ENCODE measurements around the gene IRAK1BP1.
"Not testable (repeated sequence)": the region's sequence is repeated elsewhere in the genome, so short reads cannot be mapped to it uniquely, and the experiment has no call there.

The IRAK1BP1 gene

DNA sequence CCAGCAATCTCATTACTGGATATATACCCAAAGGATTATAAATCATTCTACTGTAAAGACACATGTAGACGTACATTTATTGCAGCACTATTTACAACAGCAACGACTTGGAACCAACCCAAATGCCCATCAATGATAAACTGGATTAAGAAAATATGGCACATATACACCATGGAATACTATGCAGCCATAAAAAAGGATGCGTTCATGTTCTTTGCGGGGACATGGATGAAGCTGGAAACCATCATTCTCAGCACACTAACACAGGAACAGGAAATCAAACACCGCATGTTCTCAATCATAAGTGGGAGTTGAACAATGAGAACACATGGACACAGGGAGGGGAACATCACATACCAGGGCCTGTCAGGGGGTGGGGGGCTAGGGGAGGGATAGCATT, 22.6 kb downstream of the IRAK1BP1 start:
- DNase-seq (ENCODE audit: low read depth) = not testable (repeated sequence)

DNA sequence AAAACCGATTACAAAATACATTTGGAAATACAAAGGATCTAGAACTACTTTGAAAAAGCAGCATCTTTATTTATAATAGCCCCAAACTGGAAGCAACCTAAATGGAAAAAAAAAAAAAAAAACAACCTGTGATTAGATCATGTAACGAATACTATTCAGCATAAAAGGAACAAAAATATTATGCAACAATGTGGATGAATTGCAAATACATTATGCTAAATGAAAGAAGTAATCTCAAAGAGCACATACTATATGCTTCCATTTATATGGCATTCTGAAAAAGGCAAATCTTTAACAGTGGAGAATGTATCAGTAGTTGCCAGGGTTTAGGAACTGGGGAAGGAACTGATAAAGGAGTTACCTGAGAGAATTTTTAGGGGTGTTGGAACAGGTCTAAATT, 28.9 kb downstream of the IRAK1BP1 start:
- no peak for DNase-seq (ENCODE audit: low read depth)

DNA sequence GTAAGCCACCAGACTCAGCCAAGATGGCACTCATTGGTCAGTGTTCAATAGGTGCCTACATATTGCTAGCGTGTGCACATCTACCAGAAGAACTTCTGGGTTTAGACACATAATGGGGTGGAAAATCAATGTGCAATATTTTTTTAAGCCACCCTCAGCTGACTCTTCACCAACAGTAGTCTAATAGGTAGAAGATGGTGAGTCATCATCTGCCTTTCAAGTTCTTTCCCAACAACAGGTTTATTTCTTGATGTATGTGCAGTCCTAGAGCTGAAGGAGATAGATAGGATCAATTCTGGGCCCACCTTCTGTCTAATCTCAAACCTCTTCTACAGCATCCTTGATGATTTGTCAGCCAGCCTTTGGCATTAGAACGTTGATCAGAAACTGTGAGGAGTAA, 41.3 kb downstream of the IRAK1BP1 start:
- DNase-seq (ENCODE audit: low read depth) = no peak

DNA sequence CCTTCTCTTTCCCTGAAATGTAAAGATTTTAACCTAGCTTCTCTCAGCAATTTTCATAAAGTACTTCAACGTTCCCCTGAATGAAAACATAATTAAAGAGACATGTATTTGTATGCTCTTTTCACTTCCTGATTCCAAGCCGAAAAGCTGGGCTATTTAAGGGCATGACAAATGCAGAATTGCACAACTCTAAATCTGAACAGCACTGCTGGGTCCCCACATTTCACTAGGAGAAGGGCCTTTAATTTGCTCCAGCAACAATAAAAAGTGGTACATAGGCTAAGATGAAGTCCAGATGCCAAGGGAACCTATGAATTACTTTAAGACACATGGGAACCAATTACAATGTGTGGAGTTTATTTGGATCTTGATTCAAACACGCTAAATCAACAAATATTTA, 42.0 kb downstream of the IRAK1BP1 start:
- DNase-seq (ENCODE audit: low read depth) = no peak

DNA sequence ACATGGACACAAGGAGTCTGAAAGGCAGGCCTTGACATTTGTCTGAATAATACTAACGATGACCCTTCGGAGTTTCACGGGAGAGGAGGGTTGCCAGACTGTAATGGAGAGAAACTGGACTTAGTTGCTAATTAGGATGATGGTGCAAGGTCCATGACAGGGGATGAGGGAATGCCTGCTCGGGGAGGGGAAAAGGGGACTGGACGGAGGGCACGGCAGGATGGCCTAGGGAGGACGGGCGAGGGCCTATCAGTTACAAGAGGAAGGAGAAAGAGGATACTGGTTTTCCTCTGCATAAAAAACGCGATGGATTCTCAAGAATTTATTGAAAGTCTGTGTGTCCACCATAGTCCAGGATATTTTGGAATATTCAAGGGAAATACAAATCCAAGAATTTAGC, 42.7 kb downstream of the IRAK1BP1 start:
- DNase-seq (ENCODE audit: low read depth) = no peak

DNA sequence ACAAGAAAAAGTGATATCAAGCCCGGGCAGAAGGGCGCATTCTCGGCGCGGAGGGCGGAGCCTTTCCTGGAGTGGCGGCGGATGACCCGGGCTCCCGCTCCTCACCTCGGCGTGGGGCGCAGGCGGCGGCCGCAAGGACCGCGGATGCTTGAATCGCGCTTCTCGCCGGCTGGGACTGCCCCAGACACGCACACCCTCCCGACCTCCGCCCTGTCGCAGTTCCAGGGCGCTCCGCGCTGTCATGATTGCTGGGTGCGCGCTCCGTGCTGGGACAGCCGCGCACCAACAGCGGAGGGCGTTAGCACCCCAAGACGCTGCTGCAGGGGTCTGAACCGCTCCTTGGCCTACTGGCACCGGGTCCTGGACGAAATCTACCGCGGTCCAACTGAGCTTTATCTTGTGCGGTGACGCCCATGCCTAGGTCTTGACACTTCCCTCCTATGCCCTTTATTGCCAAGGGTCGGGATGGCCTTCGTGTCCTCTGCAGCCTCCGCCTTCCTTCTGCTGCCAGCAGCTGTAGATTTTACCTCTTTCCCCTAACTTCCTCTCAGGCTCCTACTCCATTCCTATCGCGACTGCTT, 43.3 kb downstream of the IRAK1BP1 start:
- DNase-seq (ENCODE audit: low read depth) = no peak

DNA sequence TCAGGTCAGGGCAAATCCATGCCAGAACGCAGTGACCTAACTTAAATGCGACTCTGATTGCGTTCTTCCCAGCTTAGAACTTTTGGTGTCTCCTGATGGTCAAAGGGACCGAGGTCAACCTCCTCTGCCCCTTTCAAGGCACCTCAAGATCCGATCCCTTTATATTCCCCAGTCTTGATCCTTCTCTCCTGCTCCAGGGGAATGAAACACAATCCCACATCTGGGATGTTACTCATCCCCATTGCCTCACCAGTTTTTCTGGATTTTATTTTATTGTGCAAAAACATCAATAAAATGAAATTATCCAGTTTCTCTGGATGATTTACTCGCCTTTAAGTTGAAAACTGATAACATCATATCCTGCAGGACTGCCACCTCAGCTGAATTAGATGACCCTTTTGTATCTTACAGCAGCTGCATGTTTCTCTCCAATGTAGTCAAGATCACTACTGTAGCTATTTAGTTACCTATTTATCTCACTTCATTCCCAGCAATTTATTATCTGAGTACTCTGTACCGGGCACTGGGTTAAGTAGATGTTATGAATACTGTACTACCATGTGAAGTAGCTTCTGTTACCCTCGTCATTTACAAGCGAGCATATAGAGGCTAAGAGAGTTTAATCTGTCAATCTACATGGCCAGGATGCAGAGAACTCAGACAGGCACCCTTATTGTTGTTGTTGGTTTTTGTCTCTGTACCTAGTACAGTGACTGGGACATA, 44.0 kb downstream of the IRAK1BP1 start:
- no peak for DNase-seq (ENCODE audit: low read depth)

DNA sequence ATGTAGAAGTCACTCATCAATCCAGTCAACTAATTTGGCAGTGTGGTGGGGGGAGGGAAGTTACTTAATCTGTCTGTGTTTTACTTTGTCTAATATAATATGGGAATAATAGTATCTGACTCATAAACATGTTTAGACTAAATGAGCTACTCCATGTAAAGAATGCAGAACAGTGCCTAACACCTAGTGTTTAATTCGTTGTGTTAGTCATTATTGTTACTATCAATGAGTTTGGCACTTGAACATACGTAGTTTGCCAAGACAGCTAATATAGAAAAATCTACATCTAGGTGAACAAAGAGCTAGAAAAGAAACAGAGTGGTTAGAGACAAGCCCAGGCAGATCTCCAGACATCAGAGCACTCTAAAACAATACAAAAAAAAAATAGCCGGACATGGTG, 49.1 kb downstream of the IRAK1BP1 start:
- no peak for DNase-seq (ENCODE audit: low read depth)

DNA sequence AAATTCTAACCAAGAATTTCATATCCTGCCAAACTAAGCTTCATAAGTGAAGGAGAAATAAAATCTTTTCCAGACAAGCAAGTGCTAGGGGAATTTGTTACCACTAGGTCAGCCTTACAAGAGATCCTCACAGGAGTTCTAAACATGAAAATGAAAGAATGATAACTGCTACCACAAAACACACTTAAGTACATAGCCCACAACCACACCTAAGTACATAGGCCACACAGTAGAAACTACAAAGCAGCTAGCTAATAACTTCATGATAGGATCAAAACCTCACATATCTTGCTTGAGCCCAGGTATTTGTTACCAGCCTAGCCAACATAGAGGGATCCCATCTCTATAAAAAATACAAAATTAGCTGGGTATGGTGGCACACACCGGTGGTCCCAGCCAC, 50.4 kb downstream of the IRAK1BP1 start:
- no peak for DNase-seq (ENCODE audit: low read depth)

DNA sequence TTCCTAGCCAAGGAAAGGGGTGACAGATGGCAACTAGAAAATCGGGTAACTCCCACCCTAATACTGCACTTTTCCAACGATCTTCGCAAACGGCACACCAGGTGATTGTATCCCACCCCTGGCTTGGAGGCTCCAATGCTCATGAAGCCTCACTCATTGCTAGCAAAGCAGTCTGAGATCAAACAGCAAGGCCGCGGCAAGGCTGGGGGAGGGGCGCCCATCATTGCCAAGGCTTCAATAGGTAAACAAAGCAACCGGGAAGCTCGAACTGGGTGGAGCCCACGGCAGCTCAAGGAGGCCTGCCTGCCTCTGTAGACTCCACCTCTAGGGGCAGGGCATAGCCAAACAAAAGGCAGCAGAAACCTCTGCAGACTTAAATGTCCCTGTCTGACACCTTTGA, 53.8 kb downstream of the IRAK1BP1 start:
- DNase-seq (ENCODE audit: low read depth) = not testable (repeated sequence)

DNA sequence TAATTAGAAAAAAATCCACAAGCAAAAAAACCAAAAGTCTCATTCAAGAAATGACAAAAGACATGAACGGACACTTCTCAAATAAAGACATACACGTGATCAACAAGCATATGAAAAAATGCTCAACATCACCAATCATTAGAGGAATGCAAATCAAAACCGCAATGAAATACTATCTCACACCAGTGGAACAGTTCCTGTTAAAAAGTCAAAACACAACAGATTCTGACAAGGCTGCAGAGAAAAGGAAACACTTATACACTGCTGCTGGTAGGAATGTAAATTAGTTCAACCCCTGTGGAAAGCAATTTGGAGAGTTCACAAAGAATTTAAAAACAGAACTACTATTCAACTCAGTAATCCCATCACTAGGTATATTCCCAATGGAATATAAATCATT, 58.0 kb downstream of the IRAK1BP1 start:
- no peak for DNase-seq (ENCODE audit: low read depth)

DNA sequence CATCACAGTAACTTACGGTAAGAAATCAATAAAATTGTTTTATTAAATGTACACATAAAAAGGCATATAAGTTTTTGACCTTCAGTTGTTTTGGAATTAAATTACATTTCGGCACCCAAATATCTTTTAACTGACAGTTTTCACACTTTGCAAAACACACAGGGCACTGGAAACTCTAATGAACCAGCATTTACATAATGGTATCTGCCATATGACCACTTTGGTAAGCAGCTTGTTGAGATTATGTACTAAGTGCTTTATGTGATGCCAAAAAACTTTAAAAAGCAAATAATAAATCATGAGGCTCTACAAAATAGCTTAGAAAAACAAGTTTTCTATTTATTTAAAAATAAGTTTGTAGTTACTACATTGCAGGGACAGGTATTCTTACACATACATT, 68.2 kb downstream of the IRAK1BP1 start:
- DNase-seq (ENCODE audit: low read depth) = no peak

DNA sequence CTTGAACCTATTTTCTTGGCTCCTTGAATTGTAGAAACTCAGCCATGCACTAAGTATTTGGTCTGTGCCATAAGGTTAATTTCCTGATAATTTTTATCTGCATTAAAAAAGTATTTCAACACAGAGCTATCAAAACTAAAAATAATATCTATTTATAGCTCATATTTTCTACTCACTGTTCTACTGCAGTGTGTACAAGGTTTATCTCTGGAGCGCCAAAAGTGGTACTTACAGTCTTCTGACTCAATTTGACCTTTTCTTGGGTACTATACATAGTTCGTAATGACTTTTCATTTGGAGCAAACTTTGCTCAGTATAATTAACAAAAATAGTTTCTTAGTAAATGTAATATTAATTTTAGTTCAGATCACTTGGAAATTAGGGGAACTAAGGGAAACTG, 69.2 kb downstream of the IRAK1BP1 start:
- no peak for DNase-seq (ENCODE audit: low read depth)

DNA sequence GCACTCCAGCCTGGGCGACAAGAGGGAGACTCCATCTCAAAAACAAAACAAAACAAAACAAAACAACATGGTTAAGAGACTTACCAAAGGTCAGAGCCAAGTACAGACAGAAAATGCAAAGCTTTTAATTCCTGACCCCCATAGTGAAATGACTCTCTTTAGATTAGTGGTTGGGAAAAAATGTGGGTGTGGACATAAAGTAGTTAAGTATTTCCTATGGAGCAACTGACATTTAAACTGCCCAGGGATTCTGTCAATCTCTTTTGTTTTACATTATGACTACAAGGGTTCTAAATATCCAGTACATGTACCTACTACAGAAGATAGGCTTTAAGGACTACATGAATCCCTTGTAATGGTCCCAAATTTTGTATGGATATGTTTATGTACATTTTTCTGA, 75.1 kb downstream of the IRAK1BP1 start:
- DNase-seq (ENCODE audit: low read depth) = no peak

DNA sequence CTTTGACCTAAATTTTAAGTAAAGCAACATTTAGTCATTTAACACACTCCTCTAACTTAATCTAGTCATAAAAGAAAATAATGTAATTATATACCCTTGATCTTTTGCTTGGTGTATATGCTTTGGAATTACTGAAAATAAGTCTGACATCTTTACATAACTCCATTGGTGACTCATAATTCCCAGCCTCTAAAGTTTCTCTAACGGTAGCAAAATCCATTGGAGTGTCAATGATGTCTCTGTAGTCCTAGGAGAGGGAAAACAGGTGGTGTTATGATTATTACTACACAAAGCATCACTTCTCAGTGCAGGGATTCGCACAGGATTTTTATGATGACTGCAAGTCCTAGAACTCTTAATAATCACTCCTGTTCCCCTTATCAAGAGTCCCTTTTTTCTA, 80.2 kb downstream of the IRAK1BP1 start:
- DNase-seq (ENCODE audit: low read depth) = no peak

DNA sequence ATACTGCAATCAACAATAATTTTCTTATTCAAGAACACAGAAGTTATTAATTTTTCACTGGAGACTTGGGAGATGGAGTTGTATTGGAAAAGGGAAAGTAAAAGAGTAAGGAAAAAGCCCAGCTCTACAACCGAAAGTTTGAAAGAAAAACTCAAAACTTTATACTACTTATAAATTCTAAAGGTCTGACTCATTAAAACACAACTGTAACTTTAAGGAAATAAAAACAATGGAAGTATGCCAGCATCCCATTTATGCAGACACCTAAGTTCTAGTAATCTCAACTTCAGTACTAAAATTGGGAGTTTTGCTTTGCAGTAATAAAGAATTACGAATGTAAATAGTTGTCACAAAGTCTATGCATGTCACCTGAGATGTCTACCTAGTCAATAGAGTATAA, 80.6 kb downstream of the IRAK1BP1 start:
- DNase-seq (ENCODE audit: low read depth) = no peak

DNA sequence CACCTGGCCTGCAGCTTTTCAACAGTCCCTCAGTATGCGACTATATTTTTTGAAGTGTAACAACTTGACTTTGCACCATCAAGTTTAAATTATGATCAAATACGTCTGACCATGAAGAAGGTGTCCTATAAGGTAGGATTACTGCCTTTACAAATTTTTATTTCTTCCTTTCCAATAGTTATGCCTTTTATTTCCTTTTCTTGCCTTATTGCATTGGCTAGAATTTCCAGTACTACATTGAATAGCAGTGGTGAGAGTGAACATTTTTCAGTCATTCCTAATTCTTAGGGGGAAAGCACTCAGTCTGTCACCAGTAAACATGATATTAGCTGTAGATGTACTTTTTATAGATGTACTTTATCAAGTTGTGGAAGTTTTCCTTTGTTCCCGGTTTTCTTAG, 81.4 kb downstream of the IRAK1BP1 start:
- DNase-seq (ENCODE audit: low read depth) = no peak

DNA sequence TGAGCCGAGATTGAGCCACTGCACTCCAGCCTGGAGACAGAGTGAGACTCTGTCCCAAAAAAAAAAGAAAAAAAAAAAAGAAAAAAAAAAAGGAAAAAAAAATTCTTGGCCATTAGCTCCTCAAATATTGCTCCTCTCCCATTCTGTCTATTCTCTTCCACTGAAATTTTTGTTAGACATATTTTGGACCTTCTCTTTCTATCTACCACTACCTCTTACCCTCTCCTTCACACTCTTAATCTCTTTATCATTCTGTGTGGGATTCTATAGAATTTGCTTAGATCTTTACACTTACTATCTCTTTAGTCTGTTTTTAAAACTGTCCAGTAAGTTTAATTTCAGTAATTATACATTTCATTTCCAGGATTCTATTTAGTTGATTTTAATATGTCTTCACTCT, 85.0 kb downstream of the IRAK1BP1 start:
- DNase-seq (ENCODE audit: low read depth) = no peak

Measured in activated T-helper 1 cell treated with Interleukin-2 at 50 U/mL for 16 hours (primary cell).